K562 (cell line): Measurements from ENCODE around the gene IRF6. TPM values are rescaled to one million over a fixed set of nuclear protein-coding genes. Genes with fewer than 3 reads are reported as not detected.
A peak's percentile ranks its signal among the peaks of the same experiment; 100 is the strongest.

Experiments used
- ATF3 ChIP-seq, 2 experiments: fragments of 450-650 bp in 1 of 2; sonication (generic) in 1 of 2; formaldehyde crosslinking in 1 of 2; IDR thresholded peaks in 1 of 2; conservative IDR thresholded peaks in 1 of 2; 2 replicates each; pipeline versions ENCODE4 v1.6.1 to v1.8.1; 2016 to 2023; ENCODE audit warnings: mild to moderate bottlenecking in 2 of 2, moderate library complexity in 2 of 2, inconsistent platforms in 1 of 2, missing genetic modification reagents in 1 of 2
- BRD4 ChIP-seq: fragments of 200-600 bp; sonication (generic); IDR thresholded peaks from 2 replicates; pipeline ENCODE4 v1.6.1; 2017; ENCODE audit warnings: inconsistent platforms
- CREBBP ChIP-seq: IDR thresholded peaks from one replicate; pipeline ENCODE4 v1.6.1; 2012; ENCODE audit warnings: low read depth, mild to moderate bottlenecking, control low read depth, inconsistent platforms, low read length
- DPF2 ChIP-seq: fragments of 450-650 bp; IDR thresholded peaks from 2 replicates; pipeline ENCODE4 v1.6.1; 2016
- KLF16 ChIP-seq: IDR thresholded peaks from 2 replicates; pipeline ENCODE4 v1.6.1; 2016; ENCODE audit warnings: antibody characterized with exemption
- MNT ChIP-seq, 2 experiments: fragments of 450-650 bp; conservative IDR thresholded peaks; 2 replicates each; pipeline ENCODE4 v1.6.1; 2017; ENCODE audit warnings: mild to moderate bottlenecking in 2 of 2, moderate library complexity in 2 of 2
- NFE2 ChIP-seq: IDR thresholded peaks from 2 replicates; pipeline ENCODE4 v1.6.1; 2014; ENCODE audit warnings: antibody characterized with exemption, low read depth
- NFYB ChIP-seq: IDR thresholded peaks from 2 replicates; pipeline ENCODE4 v1.6.1; 2011; ENCODE audit warnings: mild to moderate bottlenecking, moderate library complexity; ENCODE audit not compliant: insufficient read length; ENCODE audit errors: extremely low read depth
- PRDM10 ChIP-seq: fragments of 450-650 bp; IDR thresholded peaks from 2 replicates; pipeline ENCODE4 v1.6.1; 2018; ENCODE audit not compliant: partially characterized antibody
- SMAD1 ChIP-seq: fragments of 150-350 bp; IDR thresholded peaks from 2 replicates; pipeline ENCODE4 v1.6.1; 2014; ENCODE audit warnings: low read length, low read depth; ENCODE audit not compliant: partially characterized antibody
- SMAD3 ChIP-seq: fragments of 450-650 bp; formaldehyde crosslinking; conservative IDR thresholded peaks from 2 replicates; pipeline ENCODE4 v1.4.0; 2020; ENCODE audit warnings: mild to moderate bottlenecking
- U2AF2 ChIP-seq: fragments of 200-400 bp; formaldehyde crosslinking; optimal IDR thresholded peaks from 2 replicates; pipeline ENCODE3; 2017; ENCODE audit warnings: low read depth, mild to moderate bottlenecking, low read length
- ZEB2 ChIP-seq: fragments of 450-650 bp; IDR thresholded peaks from 2 replicates; pipeline ENCODE4 v1.6.1; 2016
- ZKSCAN8 ChIP-seq: fragments of 200-800 bp; sonication (Bioruptor generic); IDR thresholded peaks from 2 replicates; pipeline ENCODE4 v1.6.1; 2016; ENCODE audit warnings: missing genetic modification characterization, missing compliant biosample characterization
- ZNF174 ChIP-seq: fragments of 250-450 bp; sonication (Bioruptor Pico); IDR thresholded peaks from 2 replicates; pipeline ENCODE4 v1.4.0; 2020; ENCODE audit warnings: mild to moderate bottlenecking
- ZNF232 ChIP-seq: sonication (generic); formaldehyde crosslinking; IDR thresholded peaks from 2 replicates; pipeline ENCODE4 v1.8.0; 2022; ENCODE audit warnings: mild to moderate bottlenecking, missing genetic modification reagents
- ZNF311 ChIP-seq: fragments of 250-450 bp; sonication (Bioruptor Pico); IDR thresholded peaks from 2 replicates; pipeline ENCODE4 v1.4.0; 2020; ENCODE audit warnings: mild to moderate bottlenecking, moderate library complexity
- ZNF518B ChIP-seq: fragments of 250-450 bp; sonication (Bioruptor Pico); IDR thresholded peaks from 2 replicates; pipeline ENCODE4 v1.5.0; 2021; ENCODE audit warnings: mild to moderate bottlenecking, moderate library complexity
- polyA plus RNA-seq, 8 experiments: library from polyadenylated mRNA; depleted of rRNA in 4 of 8; stranded (reverse) in 5 of 8; unstranded in 3 of 8; fragments of >200 nt; fragmentation: Nextera tagmentation in 2 of 8; fragmentation: Illumina TruSeq in 1 of 8; extraction: Ambion mirVana in 2 of 8; extraction: Trizol in 1 of 8; gene quantifications; 2 replicates each; pipeline versions ENCODE4 v1.2.1 to v1.2.3, GENCODE V29; 2011 to 2014; ENCODE audit warnings: inconsistent platforms in 1 of 8, missing spikeins in 1 of 8
- total RNA-seq, 7 experiments: library from RNA; depleted of rRNA in 6 of 7; stranded (reverse); fragments of >200 nt in 6 of 7; fragmentation: Illumina TruSeq in 2 of 7; extraction: Trizol in 2 of 7; gene quantifications; 2 replicates each; pipeline versions ENCODE4 v1.2.1 to v1.2.3, GENCODE V29; 2011 to 2021; ENCODE audit warnings: low replicate concordance in 1 of 7

IRF6 gene
- total and polyA plus RNA-seq, 9 of the 15 experiments (the other 6 are each of a cell fraction or from before 2014, with no cell fraction given) = 0.03 to 0.65 (median 0.17) TPM

GRCh38 chr1:209850342-209850979 lies 44.5 kb upstream of the IRF6 start (continued):
- TF ChIP-seq CREBBP = no peak
- peak; percentile 40; the same call in 1 of the 2 replicates for TF ChIP-seq KLF16
- no peak for TF ChIP-seq MNT (conservative IDR thresholded peaks at IDR 0.05)
- TF ChIP-seq DPF2 = no peak
- no peak for TF ChIP-seq NFYB
- TF ChIP-seq ZEB2 = no peak
- TF ChIP-seq NFE2 = peak; percentile 20; the same call in 1 of the 2 replicates
- TF ChIP-seq U2AF2 = no peak
- no peak for TF ChIP-seq ZNF174 (CRISPR knock-in tag)
- TF ChIP-seq BRD4 = no peak
- TF ChIP-seq ZNF311 (CRISPR knock-in tag) = no peak
- no peak for TF ChIP-seq ATF3 (IDR thresholded peaks at IDR 0.05)
- no peak for TF ChIP-seq ATF3 (CRISPR knock-in tag; conservative IDR thresholded peaks at IDR 0.05)
- no peak for TF ChIP-seq ZNF518B (CRISPR knock-in tag)
- TF ChIP-seq ZKSCAN8 (CRISPR knock-in tag) = no peak
- TF ChIP-seq PRDM10 = peak; percentile 24
- TF ChIP-seq SMAD1 = no peak
- no peak for TF ChIP-seq ZNF232 (CRISPR knock-in tag)
- no peak for TF ChIP-seq SMAD3 (CRISPR knock-in tag)
